HG03571 (cell line): ENCODE results near the gene COL15A1.
A peak's percentile ranks its signal among the peaks of the same experiment; 100 is the strongest.

ENCODE experiments used
- ATAC-seq: cut with Tn5 transposase; IDR thresholded peaks from one replicate; pipeline ENCODE4 v1.9.1; 2021; ENCODE audit not compliant: unreplicated experiment

COL15A1 gene

GRCh38 chr9:98971168-98971914 lies 27.6 kb downstream of the COL15A1 start:
- ATAC-seq = no peak

GRCh38 chr9:98971915-98972223 lies 28.2 kb downstream of the COL15A1 start:
- no peak for ATAC-seq

GRCh38 chr9:98972716-98973115 lies 29.0 kb downstream of the COL15A1 start:
- ATAC-seq = no peak

- ATAC-seq = no peak
These were observed 29.5 kb downstream of the COL15A1 start for GRCh38 chr9:98973171-98973570.

- no peak for ATAC-seq
These were observed 29.9 kb downstream of the COL15A1 start for GRCh38 chr9:98973576-98973975.

GRCh38 chr9:98974106-98974505 lies 30.4 kb downstream of the COL15A1 start:
- no peak for ATAC-seq

- ATAC-seq = no peak
These were observed 30.8 kb downstream of the COL15A1 start for GRCh38 chr9:98974554-98974953.

GRCh38 chr9:98974994-98975712 lies 31.4 kb downstream of the COL15A1 start:
- peak; percentile 89 for ATAC-seq

- ATAC-seq = no peak
These were observed 32.1 kb downstream of the COL15A1 start for GRCh38 chr9:98975838-98976237.

GRCh38 chr9:98977246-98977714 lies 33.6 kb downstream of the COL15A1 start:
- ATAC-seq = no peak

- no peak for ATAC-seq
These were observed 34.1 kb downstream of the COL15A1 start for GRCh38 chr9:98977813-98978212.

GRCh38 chr9:98978231-98978681 lies 34.5 kb downstream of the COL15A1 start:
- no peak for ATAC-seq

GRCh38 chr9:98980291-98980690 lies 36.6 kb downstream of the COL15A1 start:
- ATAC-seq = no peak

- ATAC-seq = no peak
These were observed 39.9 kb downstream of the COL15A1 start for GRCh38 chr9:98983295-98984268.

- ATAC-seq = no peak
These were observed 41.9 kb downstream of the COL15A1 start for GRCh38 chr9:98985596-98985995.

- ATAC-seq = no peak
These were observed 43.4 kb downstream of the COL15A1 start for GRCh38 chr9:98986866-98987651.

- no peak for ATAC-seq
These were observed 45.6 kb downstream of the COL15A1 start for GRCh38 chr9:98989036-98990000.

GRCh38 chr9:98990181-98990870 lies 46.6 kb downstream of the COL15A1 start:
- ATAC-seq = no peak
